Left renal pelvis (tissue), 4 donors: Measurements from ENCODE around the gene C19orf12. TPM values are rescaled to one million over a fixed set of nuclear protein-coding genes. Genes with fewer than 3 reads are reported as not detected.
"Not testable (repeated sequence)": the region's sequence is repeated elsewhere in the genome, so short reads cannot be mapped to it uniquely, and the experiment has no call there.

Experiments used
- DNase-seq, 4 donors: peaks; one replicate each; pipeline ENCODE4 v3.0.0-alpha.2; 2013; ENCODE audit warnings: low read depth in 4 of 4, low spot score in 3 of 4
- polyA plus RNA-seq, 4 donors: library from polyadenylated mRNA; unstranded; fragments of 120-200 nt; gene quantifications; one replicate each; pipeline ENCODE4 v1.2.1, GENCODE V29; 2013; ENCODE audit not compliant: insufficient read length in 4 of 4

C19orf12 gene
- polyA plus RNA-seq, 4 donors = 22.4 to 29.3 (median 25.9) TPM

DNA sequence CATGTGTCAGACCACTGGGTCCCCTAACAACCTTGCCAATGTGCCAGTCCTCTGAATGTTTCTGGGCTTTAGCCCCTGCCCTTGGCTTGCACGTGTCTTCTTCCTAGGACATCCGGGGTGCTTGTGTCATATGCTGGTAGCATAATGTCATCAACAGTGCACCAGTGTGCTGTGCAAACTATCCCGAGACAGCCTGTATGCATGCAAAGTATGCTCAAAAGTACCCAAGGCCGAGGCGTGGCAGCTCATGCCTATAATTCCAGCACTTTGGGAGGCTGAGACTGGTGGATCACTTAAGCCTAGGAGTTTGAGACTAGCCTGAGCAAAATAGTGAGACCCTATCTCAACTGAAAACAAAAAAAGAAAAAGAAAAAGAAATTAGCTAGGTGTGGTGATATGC lies 20.8 kb upstream of the C19orf12 start:
- DNase-seq = no peak

- DNase-seq = no peak
Measured at GRCh38 chr19:29731331-29731850, 16.3 kb upstream of the C19orf12 start.

DNA sequence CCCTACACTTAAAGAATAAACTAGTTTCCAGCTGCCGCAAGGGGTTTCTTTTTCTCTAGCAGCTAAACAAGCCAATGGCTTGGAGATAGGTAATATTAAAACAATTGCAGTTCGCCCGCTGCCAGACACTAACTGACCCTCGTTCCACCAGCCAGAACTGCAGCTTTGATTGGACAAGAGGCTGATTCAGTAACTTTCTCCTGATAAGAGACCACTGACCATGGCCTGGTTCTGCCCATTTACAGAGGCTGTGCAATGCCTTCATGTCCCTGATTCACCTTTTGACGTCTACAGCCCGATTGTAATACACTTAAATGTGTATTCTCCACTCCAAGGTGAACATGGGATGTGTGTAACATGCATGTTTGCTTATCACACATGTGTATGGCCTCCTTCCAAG lies 12.8 kb upstream of the C19orf12 start:
- DNase-seq = no peak

- no peak for DNase-seq
Measured at GRCh38 chr19:29724746-29725145, 9.7 kb upstream of the C19orf12 start.

GRCh38 chr19:29724102-29724641 lies 9.1 kb upstream of the C19orf12 start:
- no peak for DNase-seq

- DNase-seq = no peak
Measured at GRCh38 chr19:29717051-29717450, 2.0 kb upstream of the C19orf12 start.

GRCh38 chr19:29715701-29716581 lies 880 bp upstream of the C19orf12 start:
- DNase-seq = no peak

- DNase-seq = no peak
Measured at GRCh38 chr19:29714371-29714952, 599 bp downstream of the C19orf12 start.

DNA sequence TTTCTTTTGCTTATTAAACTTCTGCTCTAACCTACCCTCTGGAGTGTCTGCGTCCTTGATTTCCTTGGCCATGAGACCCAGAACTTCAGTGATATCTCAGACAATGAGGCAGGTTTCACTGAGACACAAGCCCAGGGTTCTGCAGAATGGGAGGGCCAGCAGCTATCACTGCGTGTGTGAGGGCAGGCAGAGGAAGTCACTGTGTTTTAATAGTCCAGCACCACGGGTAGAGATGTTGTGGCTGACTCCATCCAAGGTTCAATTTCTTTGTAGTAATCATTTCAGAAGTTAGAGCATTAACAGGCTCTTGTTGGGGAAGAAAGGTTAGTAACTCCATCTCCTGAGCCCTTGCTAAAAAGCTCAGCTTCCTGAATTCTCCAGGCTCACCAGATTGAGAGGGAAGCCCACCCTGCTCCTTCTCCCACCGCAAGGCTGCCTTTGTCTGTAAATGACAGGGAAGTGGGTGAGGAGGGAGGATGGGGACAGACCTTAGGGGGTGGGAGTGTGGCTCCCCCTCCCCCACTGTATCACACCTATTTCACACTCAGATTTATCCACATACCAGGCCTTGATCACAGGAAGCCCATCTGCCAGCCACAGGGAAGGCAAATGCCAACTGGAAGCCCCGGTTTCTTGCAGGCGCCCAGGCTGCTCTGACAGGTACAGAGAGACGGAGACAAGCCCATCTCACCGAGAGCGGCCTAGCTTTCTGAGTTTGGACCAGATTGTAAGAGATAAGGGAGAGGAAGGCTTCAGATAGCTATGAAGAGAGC lies 2.1 kb downstream of the C19orf12 start:
- no peak for DNase-seq

DNA sequence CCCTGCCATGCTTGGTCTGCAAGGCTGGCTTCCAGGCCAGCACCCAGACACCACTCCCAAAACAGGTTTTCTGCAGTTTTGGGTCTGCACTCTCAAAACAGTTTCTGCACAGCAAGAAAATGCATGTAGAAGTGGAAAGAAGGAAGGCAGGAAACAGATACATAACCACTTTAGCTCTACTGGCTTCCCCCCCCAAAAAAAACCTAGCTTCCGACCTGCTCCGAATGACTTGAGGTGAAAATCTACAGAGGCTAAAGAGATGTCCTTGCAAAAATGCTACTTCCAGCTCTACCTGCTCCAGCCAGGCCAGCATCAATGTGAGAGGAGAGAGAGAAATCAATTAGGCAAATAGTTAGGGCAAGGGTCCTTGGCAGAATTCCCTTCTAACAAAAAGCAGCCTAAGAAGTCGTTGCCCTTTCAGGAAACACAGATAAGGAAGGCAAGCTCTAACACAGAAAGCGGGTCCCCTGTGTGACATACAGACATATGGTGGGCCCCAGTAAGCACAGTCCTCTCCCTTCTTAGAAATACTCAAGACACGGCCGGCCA lies 3.4 kb downstream of the C19orf12 start:
- DNase-seq = no peak

DNA sequence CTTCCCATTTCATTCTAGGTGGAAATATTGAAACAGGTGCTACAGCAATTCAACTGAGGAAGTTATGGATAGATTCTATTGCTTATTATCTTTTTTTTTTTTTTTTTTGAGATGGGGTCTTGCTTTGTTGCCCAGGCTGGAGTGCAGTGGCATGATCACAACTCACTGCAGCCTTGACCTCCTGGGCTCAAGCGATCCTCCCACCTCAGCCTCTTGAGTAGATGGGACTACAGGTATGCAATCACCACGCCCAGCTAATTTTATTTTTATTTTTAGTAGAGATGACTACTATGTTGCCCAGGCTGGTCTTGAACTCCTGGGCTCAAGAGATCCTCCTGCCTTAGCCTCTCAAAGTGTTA lies 5.6 kb downstream of the C19orf12 start:
- not testable (repeated sequence) for DNase-seq

- DNase-seq = no peak
Measured at GRCh38 chr19:29708554-29709439, 6.3 kb downstream of the C19orf12 start.

GRCh38 chr19:29706635-29707034 lies 8.4 kb downstream of the C19orf12 start:
- DNase-seq = no peak

DNA sequence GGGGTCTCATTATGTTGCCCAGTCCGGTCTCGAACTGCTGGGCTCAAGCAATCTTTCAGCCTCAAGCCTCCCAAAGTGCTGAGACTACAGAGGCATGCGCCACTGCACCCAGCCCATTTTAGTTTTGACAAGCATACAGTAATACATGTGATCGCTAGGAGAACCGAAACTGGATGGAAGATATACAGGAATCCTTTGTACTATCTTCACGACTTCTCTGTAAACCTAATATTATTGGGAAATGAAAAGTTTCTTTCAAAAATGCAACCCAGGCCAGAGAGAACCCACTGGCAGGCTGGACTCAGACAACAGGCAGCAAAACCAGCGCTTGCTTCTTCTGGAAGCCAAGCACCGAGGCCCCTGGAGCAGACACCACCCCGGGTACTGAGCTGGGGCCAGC lies 9.4 kb downstream of the C19orf12 start:
- DNase-seq = no peak

- no peak for DNase-seq
Measured at GRCh38 chr19:29704562-29705558, 10.2 kb downstream of the C19orf12 start.

DNA sequence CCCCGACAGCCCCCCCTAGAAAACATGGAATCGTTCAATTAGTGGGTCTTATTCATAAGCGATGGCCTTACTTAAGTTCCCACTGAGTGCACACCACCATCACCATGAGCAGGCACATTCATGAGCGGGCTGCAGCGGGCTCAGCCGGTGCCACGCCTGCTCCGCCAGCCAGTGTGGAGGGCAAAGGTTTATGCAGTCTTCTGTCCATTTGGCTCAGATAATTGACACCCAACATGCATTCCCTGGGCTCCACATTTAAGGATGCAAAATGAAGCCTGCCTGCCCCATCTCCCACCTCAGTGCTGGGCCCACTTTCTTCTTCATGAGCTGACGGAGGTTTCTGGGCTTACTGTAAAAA lies 12.1 kb downstream of the C19orf12 start:
- DNase-seq = no peak

- no peak for DNase-seq
Measured at GRCh38 chr19:29702161-29702962, 12.7 kb downstream of the C19orf12 start.

DNA sequence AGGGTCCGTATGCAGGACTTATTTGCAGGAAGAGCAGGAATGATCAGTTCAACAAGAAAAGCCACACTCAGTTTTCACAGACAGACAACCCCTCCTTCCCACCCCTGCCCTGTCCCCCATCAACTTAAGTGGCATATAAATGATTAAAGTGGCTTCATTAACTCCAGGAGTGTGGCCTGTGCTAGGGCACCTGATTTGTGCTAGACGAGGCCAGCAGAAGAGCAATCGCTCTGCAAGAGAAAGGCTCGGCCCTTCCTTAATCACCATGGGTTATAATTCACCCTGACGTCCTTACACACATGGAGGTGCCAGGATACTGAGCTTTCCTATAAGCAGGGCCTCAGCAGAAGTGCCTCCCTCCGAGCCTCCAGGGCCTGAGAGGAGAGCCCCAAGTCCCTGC lies 14.6 kb downstream of the C19orf12 start:
- DNase-seq = no peak
